Fibroblast of lung (primary cell): Measurements from ENCODE around the gene MGST1. TPM values are rescaled to one million over a fixed set of nuclear protein-coding genes. Genes with fewer than 3 reads are reported as not detected.

Experiments
- DNase-seq, 2 donors: peaks; one replicate each; pipeline versions ENCODE4 v3.0.0 to v3.0.0-alpha.2; 2010; ENCODE audit warnings: low read depth in 2 of 2
- H2AFZ ChIP-seq: 2 replicates; pipeline ENCODE4 v1.5.1; 2012; ENCODE audit warnings: low read length, control low read depth, inconsistent platforms
- H3K27ac ChIP-seq: 2 replicates; pipeline ENCODE4 v1.5.1; 2011; ENCODE audit warnings: low read length, control low read depth; ENCODE audit not compliant: insufficient read depth
- H3K27me3 ChIP-seq: 2 replicates; pipeline ENCODE4 v1.5.1; 2011; ENCODE audit warnings: mild to moderate bottlenecking, low read length; ENCODE audit not compliant: control insufficient read depth, insufficient read depth
- H3K36me3 ChIP-seq: 2 replicates; pipeline ENCODE4 v1.5.1; 2011; ENCODE audit warnings: low read length; ENCODE audit not compliant: control insufficient read depth, insufficient read depth
- H3K4me1 ChIP-seq: 2 replicates; pipeline ENCODE4 v1.5.1; 2011; ENCODE audit warnings: low read length; ENCODE audit not compliant: control insufficient read depth, insufficient read depth; ENCODE audit errors: extremely low read depth
- H3K4me2 ChIP-seq: 2 replicates; pipeline ENCODE4 v1.5.1; 2011; ENCODE audit warnings: low read length, control low read depth; ENCODE audit not compliant: insufficient read depth; ENCODE audit errors: extremely low read depth
- H3K4me3 ChIP-seq, 4 experiments: fragments of 200-600 bp in 1 of 4; sonication (generic) in 1 of 4; replicated peaks in 1 of 4; 2 replicates each; pipeline ENCODE4 v1.5.1; 2011 to 2016; ENCODE audit warnings: low read length in 4 of 4, low read depth in 3 of 4, mild to moderate bottlenecking in 3 of 4, control low read depth in 2 of 4, inconsistent platforms in 1 of 4, mixed read lengths in 1 of 4; ENCODE audit not compliant: insufficient read depth in 1 of 4; ENCODE audit errors: control extremely low read depth in 1 of 4
- H3K79me2 ChIP-seq: 2 replicates; pipeline ENCODE4 v1.5.1; 2012; ENCODE audit warnings: mild to moderate bottlenecking, low read length, inconsistent platforms; ENCODE audit not compliant: control insufficient read depth, insufficient read depth
- H3K9ac ChIP-seq: 2 replicates; pipeline ENCODE4 v1.5.1; 2011; ENCODE audit warnings: mild to moderate bottlenecking, low read length, control low read depth; ENCODE audit not compliant: insufficient read depth
- H3K9me3 ChIP-seq: 2 replicates; pipeline ENCODE4 v1.5.1; 2012; ENCODE audit warnings: low read depth, low read length; ENCODE audit not compliant: control insufficient read depth, insufficient read depth
- H4K20me1 ChIP-seq: 2 replicates; pipeline ENCODE4 v1.5.1; 2011; ENCODE audit warnings: low read length; ENCODE audit not compliant: control insufficient read depth, insufficient read depth; ENCODE audit errors: extremely low read depth
- CTCF ChIP-seq, 2 donors: IDR thresholded peaks in 1 of 2; conservative IDR thresholded peaks in 1 of 2; 1 replicate in 1 of 2; 2 replicates in 1 of 2; pipeline ENCODE4 v1.5.1; 2011 to 2012; ENCODE audit warnings: low read length in 2 of 2, control low read depth in 1 of 2, inconsistent platforms in 1 of 2, low read depth in 1 of 2, mild to moderate bottlenecking in 1 of 2
- EZH2 ChIP-seq: IDR thresholded peaks from 2 replicates; pipeline ENCODE4 v1.5.1; 2012; ENCODE audit warnings: low read length, control low read depth, mild to moderate bottlenecking; ENCODE audit errors: missing control alignments
- polyA plus RNA-seq, 2 donors: library from polyadenylated mRNA; depleted of rRNA in 1 of 2; stranded (reverse) in 1 of 2; unstranded in 1 of 2; fragments of >200 nt; gene quantifications; 2 replicates each; pipeline ENCODE4 v1.2.1, GENCODE V29; 2011 to 2012; ENCODE audit warnings: missing spikeins in 1 of 2
- total RNA-seq: library from RNA; depleted of rRNA; stranded (reverse); fragments of >200 nt; gene quantifications from 2 replicates; pipeline ENCODE4 v1.2.1, GENCODE V29; 2014

MGST1 gene
- total and polyA plus RNA-seq, 2 donors (not counting 1 experiment from before 2014, with no cell fraction given): 117 to 386 TPM

- no peak overlapping the region for H2AFZ ChIP-seq
- no peak for TF ChIP-seq EZH2
- no peak for TF ChIP-seq CTCF (conservative IDR thresholded peaks at IDR 0.05 in 1 of 2, IDR thresholded peaks at IDR 0.05 in 1 of 2; ENCODE audit: low read depth in 1 of 2, low read length in 2 of 2)
- DNase-seq: no peak
- no peak overlapping the region for H3K4me3 ChIP-seq
- H3K4me2 ChIP-seq: no peak overlapping the region
- H3K27ac ChIP-seq: no peak overlapping the region
- no peaks in the 10 kb centered on the region for H3K36me3 ChIP-seq
- H3K9ac ChIP-seq: no peak overlapping the region
- H4K20me1 ChIP-seq: no peaks in the 10 kb centered on the region
- H3K27me3 ChIP-seq: no peaks in the 10 kb centered on the region
- H3K9me3 ChIP-seq: no peaks in the 10 kb centered on the region
- H3K4me1 ChIP-seq: no peaks in the 10 kb centered on the region
- H3K79me2 ChIP-seq: no peaks in the 10 kb centered on the region
Observed at GRCh38 chr12:16384732-16385131, 37.3 kb downstream of the MGST1 start.

- no peaks in the 10 kb centered on the region for H3K79me2 ChIP-seq
- no peaks in the 10 kb centered on the region for H3K4me1 ChIP-seq
- DNase-seq: peak; percentile 75 to 84
- H3K27me3 ChIP-seq: no peaks in the 10 kb centered on the region
- H3K9me3 ChIP-seq: no peaks in the 10 kb centered on the region
- peak overlapping the region; percentile 52 for H3K4me2 ChIP-seq
- peak overlapping the region in 1 of 4 experiments; percentile 9 for H3K4me3 ChIP-seq
- TF ChIP-seq EZH2 (no peak), CTCF (conservative IDR thresholded peaks at IDR 0.05 in 1 of 2, IDR thresholded peaks at IDR 0.05 in 1 of 2; ENCODE audit: low read depth in 1 of 2, low read length in 2 of 2) (peak; percentile 41 to 60)
- H3K9ac ChIP-seq: no peak overlapping the region
- no peak overlapping the region for H3K27ac ChIP-seq
- no peaks in the 10 kb centered on the region for H4K20me1 ChIP-seq
- H3K36me3 ChIP-seq: no peaks in the 10 kb centered on the region
- no peak overlapping the region for H2AFZ ChIP-seq
Observed at GRCh38 chr12:16385782-16386646, 38.6 kb downstream of the MGST1 start.

GRCh38 chr12:16387919-16388318 is 40.5 kb downstream of the MGST1 start:
- H3K27me3 ChIP-seq: no peaks in the 10 kb centered on the region
- H3K9ac ChIP-seq: no peak overlapping the region
- H3K36me3 ChIP-seq: no peaks in the 10 kb centered on the region
- no peaks in the 10 kb centered on the region for H4K20me1 ChIP-seq
- no peak overlapping the region for H3K4me3 ChIP-seq
- DNase-seq: no peak
- H3K4me1 ChIP-seq: no peaks in the 10 kb centered on the region
- no peak for TF ChIP-seq CTCF (conservative IDR thresholded peaks at IDR 0.05 in 1 of 2, IDR thresholded peaks at IDR 0.05 in 1 of 2; ENCODE audit: low read depth in 1 of 2, low read length in 2 of 2)
- no peak overlapping the region for H2AFZ ChIP-seq
- H3K4me2 ChIP-seq: no peak overlapping the region
- no peak overlapping the region for H3K27ac ChIP-seq
- H3K79me2 ChIP-seq: no peaks in the 10 kb centered on the region
- no peaks in the 10 kb centered on the region for H3K9me3 ChIP-seq
